Activated gamma-delta T cell (primary cell): Measurements from ENCODE around the gene PLEKHM2.

ENCODE experiments used
- DNase-seq: peaks from one replicate; lab custom pipeline; 2025; lab: John Stamatoyannopoulos, UW

Gene PLEKHM2

DNA sequence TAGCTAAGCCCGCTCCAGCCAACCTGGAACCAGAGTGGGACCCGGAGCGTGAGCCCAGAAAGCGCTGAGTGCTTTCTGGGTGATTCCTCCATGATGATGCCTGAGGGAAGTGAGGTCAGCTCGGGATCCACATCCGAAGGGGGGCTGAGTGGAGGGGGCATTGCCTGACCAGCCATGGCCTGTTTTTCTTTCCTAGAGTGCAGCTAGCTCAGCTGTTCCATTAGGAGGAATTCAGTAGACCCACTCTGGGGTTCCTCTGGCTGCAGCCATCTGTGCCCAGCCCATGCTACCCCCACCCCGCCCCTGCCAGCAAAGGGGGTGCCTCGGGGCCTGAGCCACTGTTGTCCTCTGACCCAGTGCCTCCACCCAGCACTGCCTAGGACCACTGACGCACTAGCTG lies 42.4 kb downstream of the PLEKHM2 start:
- DNase-seq, result no peak

DNA sequence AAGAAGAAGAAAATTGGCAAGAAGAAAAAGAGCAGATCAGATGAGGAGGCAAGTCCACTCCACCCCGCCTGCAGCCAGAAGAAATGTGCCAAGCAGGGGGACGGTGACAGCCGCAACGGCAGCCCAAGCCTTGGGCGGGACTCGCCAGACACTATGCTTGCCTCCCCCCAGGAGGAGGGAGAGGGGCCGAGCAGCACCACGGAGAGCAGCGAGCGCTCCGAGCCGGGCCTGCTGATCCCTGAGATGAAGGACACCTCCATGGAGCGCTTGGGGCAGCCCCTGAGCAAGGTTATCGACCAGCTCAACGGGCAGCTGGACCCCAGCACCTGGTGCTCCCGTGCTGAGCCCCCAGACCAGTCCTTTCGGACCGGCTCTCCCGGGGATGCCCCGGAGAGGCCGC lies 42.9 kb downstream of the PLEKHM2 start:
- DNase-seq, result no peak

DNA sequence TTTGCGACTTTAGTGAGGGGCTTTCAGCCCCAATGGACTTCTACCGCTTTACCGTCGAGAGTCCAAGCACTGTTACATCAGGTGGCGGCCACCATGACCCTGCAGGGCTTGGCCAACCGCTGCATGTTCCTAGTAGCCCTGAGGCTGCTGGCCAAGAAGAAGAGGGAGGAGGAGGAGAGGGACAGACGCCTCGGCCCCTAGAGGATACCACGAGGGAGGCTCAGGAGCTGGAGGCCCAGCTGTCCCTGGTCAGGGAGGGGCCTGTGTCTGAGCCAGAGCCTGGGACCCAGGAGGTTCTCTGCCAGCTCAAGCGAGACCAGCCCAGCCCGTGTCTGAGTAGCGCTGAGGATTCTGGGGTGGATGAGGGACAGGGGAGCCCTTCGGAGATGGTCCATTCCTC lies 43.3 kb downstream of the PLEKHM2 start:
- no peak for DNase-seq

DNA sequence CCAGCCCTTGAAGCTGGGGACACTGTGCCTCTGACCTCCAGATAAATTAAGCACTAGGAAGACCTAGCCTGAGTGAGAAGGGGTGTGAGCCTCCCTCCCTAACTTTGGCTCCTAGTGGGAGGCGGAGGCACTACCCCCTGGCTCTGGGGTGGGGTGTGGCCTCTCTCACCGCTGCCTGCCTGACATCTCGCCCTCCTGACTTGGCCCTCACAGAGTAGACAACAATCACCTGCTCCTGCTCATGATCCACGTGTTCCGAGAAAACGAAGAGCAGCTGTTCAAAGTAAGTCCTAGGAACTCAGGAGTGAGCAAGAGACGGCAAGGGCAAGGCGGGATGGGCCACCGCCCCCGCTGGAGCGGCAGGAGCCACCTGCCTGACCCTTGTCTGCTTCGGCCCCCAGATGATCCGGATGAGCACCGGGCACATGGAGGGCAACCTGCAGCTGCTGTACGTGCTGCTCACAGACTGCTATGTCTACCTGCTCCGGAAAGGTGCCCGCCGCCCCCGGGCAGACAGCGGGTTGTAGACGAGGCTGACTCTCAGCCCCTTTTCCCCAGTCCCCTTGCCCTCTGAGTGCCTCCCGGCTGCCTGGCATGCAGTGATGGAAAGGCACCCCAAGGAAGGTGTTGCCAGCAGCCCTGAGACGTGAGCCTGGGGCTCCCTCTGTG lies 43.9 kb downstream of the PLEKHM2 start:
- no peak for DNase-seq

DNA sequence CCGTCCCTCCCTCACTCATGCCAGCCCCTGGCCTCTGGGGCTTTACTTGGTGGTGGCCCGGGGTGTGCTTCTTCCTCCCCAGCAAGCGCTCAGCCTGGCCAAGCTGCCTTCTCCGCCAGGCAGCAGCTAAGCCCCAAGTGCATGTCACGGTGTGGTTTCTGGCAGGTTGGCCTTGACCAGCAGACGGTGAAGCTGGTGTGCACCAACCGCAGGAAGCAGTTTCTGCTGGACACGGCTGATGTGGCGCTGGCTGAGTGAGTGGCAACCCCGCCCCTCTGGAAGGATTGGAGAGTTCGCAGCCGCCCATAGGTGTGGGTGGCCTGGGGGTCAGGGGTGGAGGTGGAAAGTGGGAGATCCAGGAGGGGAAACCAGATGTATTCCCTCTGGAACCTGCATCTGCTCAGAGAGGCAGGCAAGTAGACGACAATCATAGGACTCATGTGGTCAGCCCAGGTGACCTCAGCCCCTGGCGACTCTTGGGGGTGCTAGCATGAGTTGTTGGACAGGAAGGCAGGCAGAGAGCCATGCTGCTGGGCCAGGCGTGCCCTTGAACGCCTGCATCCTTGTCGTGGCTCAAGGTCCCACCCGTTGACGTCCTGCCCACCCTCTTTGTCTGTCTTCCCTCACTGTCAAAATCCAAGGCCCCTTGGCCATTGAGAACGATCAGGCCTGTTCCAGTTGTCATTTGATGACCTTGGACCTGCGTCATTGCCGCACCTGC lies 45.0 kb downstream of the PLEKHM2 start:
- no peak for DNase-seq

DNA sequence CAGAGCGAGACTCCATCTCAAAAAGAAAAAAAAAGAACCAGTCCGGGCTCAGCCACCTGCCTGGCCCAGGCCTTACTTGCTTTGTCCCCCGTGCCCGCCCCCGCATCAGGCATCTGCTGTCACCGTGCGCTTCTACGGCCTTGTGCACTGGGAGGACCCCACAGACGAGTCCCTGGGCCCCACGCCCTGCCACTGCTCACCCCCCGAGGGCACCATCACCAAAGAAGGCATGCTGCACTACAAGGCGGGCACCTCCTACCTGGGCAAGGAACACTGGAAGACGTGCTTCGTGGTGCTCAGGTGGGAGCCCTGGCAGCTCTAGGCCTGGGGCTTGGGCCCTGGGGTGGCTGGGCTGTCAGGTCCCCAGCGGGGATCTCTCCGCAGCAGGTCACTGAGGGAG lies 46.3 kb downstream of the PLEKHM2 start:
- DNase-seq, result no peak

DNA sequence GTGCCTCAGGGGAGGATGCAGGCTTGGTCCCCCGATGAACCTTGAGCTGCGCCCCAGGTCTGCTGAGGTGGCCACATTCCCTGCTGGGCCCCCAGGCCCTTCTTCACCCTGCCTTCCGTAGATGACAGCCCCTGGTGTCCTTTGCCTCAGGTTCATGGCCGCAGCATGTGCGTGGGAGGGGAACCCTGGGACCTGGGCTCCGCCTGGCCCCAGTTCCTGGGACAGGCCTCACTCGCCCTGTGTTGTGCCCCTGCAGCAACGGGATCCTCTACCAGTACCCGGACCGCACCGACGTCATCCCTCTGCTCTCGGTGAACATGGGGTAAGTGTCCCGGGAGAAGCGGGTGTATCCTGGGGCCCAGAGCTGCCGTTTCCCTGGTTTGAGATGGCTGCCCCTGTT lies 46.8 kb downstream of the PLEKHM2 start:
- DNase-seq, result no peak

DNA sequence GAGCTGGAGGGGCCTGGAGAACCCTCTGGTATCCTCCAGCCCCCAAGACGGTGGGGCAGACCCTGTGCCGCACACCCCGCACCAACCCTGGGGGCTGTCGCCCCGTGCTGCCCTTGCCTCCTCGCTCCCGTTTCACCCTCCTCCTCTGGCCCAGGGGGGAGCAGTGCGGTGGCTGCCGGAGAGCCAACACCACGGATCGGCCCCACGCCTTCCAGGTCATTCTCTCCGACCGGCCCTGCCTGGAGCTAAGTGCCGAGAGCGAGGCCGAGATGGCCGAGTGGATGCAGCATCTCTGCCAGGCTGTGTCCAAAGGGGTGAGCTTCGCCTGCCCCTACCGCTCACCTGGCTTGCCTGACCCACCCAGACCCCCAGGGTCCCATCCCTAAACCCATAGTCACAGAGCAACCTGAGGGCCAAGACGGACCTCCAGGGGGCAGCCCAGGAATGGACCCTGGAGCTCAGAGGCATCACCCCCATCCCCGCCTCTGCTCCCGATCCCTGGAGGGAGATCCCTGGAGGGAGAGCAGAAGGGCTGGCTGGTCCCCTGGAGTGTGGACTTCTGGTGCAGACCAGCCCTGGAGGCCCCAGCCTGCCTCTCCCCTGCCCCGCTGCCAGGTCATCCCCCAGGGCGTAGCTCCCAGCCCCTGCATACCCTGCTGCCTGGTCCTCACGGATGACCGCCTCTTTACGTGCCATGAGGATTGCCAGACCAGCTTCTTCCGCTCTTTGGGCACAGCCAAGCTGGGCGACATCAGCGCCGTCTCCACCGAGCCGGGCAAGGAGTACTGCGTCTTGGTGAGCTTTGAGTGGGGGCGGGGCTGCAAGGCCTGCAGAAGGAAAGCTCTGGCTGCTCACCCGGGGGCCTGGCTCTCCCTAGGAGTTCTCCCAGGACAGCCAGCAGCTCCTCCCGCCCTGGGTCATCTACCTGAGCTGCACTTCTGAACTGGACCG lies 47.9 kb downstream of the PLEKHM2 start:
- DNase-seq, result no peak

DNA sequence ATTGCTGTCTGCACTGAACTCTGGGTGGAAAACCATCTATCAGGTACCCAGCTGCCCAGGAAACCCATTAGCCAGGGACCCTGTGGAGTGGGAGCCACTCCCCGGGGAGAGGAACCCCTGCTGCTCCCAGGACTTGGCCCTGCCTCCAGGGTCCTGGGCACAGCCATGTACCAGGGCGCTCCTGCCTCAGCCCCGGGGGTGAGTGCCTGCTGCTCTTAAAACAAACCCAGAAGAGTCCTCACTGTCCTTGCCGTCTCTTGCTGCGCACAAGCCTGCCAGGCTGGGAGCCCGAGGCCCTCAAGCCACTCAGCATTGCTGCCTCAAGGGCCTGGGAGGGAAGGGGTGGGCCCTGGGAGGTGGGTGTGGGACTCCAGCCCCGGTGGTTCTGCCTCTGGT lies 48.6 kb downstream of the PLEKHM2 start:
- DNase-seq, result no peak

DNA sequence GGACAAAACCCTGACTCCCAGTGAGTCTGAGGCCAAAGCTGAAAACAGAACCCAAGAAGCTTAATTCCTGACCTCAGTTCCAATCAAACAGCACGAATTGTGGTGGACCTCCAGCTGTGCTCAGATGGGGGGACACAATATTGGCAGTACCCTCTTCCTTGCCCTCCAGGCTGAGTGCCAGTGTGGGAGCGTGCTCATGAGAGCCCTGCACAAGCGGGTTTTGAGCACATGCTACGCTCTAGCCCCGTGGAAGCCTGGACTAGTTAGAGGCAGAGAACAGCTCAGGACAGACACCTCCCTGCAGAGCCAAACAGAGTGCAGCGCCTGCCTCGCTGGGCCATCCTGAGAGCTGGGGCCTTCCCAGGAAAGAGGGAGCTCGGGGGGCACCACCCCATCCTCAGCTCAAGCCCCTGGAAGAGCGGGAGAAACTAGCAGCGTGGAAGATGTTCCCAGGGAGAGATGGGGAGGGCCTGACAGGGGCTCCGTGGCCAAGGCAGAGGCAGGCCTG lies 49.2 kb downstream of the PLEKHM2 start:
- DNase-seq, result no peak

DNA sequence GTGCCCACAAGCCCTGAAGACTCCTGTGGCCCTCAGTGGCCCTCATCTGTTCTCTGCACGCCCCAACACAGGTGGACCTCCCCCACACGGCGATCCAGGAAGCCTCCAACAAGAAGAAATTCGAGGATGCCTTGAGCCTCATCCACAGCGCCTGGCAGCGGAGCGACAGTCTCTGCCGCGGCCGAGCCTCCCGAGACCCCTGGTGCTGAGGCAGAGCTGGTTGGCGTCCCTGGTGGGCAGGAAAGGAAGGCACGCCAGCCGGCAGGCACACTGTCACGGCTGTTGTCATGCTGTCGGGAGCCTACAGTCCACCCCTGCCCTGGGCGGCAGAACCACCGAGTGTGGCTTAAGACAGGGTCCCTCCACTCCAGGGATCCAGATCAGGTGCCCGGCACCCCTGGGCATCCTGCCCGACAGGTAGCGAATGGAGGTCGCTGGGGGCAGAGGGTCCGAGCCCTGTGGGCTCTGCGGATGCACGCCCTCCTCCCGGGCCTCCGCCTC lies 49.7 kb downstream of the PLEKHM2 start:
- no peak for DNase-seq

DNA sequence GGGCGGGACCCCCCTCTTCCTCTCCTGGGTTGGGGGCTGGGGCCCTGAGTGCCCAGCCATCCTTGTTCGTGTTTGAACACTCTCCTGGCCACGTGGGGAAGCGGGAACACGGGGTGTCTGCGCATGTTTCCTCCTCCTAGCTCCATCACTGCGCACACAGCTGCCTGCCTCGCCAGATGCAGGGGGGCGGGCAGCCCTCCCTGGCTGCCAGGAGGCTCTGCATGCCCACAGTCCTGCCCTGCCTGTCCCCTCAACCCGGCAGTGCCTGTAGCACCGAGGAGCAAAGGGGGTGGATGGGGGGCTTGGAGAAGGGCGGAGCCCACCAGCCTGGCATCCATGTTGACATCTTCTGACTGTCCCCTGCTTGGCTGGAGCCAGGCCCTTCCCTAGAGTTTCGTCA lies 50.2 kb downstream of the PLEKHM2 start:
- no peak for DNase-seq

DNA sequence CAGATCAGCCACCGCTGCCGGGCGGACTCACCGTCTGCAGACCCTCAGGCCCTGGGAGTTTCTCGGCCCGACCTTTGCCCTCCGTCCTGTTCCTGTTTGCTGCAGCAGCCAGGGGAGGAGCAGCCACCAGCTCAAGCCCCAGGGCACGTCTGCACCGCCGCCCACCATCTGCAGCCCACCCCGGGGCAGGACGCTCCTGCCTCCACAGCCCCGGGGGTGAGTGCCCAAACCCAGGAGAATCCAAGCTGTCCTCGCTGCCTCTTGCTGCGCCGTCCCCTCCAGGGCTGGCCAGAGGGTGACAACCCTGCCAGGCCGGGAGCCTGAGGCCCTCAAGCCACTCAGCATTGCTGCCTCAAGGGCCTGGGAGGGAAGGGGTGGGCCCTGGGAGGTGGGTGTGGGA lies 50.8 kb downstream of the PLEKHM2 start:
- DNase-seq, result no peak

DNA sequence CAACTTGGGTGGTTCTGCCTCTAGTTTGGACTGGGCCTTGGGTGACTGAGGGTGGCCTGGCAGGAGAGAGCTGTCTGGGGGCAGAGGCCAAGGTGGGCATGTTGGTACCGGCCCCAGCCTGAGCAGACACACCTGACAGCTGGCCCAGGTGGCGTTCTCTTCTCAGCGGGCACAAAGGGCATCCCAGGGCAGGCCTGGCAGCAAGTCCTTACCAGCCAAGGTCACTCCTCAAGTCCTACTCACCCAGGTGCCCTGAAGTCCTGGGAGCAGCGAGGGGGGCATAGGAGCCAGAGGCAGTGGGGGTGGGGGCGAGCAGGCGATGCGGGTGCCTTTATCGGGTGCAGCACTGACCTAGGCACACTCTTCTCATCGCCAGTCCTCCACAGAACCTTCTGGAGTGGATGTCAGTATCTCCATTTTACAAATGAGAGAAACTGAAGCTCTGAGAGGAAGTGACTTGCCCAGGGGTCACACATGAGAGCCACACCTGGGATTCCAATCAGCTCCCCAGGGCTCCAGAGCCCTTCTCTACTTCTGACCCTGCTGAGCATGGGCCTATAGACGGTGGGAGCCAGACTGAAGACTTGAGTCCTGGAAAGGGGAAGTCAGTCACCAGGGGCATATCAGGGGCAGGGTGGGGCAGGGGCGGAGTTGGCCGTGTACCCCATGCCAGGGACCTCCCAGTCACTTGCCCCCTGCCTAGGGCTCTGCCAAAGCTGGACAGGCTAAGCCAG lies 51.4 kb downstream of the PLEKHM2 start:
- no peak for DNase-seq

DNA sequence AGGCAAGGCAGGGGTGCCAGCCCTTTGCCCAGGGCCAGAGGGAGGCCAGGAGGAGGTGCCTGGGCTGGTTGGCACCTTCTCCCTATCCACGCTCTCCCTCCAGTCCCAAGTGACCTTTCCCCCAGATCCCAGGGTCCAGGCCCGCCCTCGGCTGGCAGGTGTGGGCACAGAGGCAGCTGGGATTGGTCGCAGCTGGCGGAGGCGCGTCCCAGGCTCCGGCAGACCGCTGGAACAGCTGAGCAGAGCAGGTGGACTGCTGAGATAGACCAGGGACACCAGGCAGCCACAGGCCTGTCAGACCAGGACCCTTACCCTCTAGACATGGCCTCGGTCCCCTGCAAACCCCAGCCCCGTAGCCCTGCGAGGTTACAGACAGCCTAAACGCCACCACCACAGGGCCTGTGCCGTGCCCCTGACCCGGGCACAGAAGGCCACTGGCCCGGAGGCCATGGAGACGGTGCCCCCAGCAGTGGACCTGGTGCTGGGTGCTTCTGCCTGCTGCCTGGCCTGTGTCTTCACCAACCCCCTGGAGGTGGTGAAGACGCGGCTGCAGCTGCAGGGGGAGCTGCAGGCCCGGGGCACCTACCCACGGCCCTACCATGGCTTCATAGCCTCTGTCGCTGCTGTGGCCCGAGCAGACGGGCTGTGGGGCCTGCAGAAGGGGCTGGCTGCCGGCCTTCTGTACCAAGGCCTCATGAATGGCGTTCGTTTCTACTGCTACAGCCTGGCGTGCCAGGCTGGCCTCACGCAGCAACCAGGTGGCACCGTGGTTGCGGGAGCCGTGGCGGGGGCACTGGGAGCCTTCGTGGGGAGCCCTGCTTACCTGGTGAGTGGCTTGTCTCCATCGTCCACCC lies 52.1 kb downstream of the PLEKHM2 start, which contains the start of gene SLC25A34:
Gene SLC25A34, plus strand, starts transcription at position 221 of the 854 bp plus-strand sequence. Its CDS starts 228 bp downstream, at position 449.
- no peak for DNase-seq

DNA sequence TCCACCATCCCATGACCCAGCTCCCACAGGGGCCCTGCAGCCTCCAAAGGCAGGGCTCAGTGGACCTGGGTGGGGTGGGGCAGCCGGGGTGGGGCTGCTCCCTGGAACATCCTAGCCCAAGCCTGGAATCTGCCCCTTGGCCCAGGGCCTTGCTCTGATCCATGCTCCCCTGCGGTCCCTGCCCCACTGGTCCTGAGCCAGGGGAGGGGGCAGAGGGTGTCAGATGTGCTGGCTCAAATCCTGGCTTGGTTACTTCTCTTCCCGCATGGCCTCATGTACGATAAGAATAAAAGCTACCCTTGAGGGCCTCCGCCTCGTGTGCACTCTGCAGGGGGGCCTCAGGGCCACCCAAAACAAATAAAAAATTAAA lies 52.8 kb downstream of the PLEKHM2 start:
- no peak for DNase-seq

DNA sequence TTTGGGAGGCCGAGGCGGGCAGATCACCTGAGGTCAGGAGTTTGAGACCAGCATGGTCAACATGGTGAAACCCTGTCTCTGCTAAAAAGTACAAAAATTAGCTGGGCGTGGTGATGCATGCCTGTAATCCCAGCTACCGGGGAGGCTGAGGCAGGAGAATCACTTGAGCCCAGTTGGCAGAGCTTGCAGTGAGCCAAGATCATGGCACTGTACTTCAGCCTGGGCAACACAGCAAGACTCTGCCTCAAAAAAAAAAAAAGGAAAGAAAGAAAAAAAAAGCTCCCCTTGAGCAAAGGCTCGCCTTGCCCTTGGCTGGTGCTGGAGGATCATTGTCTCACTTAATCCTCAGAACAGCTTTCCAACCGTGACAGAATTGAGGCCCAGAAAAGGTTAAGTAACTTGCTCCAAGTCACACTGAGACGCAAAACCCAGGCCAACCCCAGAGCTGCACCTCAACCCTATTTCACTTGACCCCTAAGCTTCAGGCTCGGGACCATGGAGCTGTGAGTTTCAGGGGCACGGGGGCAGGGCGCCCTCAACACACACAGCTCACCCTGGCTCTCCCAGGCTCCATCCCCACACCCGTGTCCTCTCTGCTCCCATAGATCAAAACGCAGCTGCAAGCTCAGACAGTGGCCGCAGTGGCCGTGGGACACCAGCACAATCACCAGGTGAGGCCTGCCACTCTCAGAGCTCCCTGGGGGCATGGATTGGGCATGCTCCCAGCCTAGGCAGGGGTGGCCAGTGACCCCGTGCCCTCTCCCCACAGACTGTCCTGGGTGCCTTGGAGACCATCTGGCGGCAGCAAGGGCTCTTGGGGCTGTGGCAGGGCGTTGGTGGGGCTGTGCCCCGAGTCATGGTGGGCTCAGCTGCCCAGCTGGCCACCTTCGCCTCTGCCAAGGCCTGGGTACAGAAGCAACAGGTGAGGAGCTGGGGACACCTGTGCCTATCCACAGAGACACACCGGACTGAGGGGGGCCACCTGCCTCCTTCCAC lies 53.5 kb downstream of the PLEKHM2 start:
- no peak for DNase-seq

DNA sequence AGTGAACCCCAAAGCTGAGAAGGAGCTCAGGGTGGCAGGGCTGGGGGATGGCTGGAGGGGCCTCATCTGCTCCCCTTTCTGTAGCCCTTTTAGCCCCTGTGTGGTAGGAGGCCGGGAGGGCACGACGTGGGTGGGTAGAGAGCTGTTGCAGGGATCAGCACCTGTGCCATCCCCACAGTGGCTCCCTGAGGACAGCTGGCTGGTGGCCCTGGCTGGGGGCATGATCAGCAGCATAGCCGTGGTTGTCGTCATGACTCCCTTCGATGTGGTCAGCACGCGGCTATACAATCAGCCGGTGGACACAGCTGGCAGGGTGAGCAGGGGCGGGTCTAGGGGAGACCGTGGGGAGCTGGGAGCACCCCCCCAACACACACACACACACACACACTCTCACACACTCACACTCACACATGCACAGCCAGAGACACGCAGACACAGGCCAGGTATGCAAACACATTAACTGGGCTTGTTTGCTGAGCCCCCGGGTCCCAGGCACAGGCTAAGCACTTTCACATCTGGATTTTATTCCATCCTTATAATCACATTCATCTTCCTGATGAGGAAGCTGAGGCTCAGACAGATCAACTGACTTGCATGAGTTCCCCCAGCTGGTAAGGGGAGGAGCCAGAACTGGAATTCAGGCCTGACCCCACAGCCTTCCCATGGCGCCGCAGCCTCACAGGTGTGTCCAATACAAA lies 54.4 kb downstream of the PLEKHM2 start:
- no peak for DNase-seq

DNA sequence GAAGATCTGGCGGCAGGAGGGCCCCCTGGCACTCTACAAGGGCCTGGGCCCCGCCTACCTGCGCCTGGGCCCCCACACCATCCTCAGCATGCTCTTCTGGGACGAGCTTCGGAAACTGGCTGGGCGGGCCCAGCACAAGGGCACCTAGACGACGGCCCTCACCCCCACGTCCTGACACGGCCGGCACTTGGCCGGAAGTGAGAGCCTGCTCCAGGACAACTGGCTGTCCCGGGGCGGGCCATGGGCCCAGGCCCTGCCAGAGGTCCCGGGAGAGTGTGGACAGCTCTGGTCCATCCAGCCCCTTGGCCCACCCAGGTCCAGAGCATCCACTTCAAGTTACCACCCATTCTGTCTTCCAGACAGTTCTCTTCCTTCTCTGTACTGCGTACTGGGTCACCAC lies 55.1 kb downstream of the PLEKHM2 start:
- DNase-seq, result no peak
